ENCODE data around the gene RBM17.
"Not testable (repeated sequence)": the region's sequence is repeated elsewhere in the genome, so short reads cannot be mapped to it uniquely, and the experiment has no call there.

Gene RBM17, protein sequence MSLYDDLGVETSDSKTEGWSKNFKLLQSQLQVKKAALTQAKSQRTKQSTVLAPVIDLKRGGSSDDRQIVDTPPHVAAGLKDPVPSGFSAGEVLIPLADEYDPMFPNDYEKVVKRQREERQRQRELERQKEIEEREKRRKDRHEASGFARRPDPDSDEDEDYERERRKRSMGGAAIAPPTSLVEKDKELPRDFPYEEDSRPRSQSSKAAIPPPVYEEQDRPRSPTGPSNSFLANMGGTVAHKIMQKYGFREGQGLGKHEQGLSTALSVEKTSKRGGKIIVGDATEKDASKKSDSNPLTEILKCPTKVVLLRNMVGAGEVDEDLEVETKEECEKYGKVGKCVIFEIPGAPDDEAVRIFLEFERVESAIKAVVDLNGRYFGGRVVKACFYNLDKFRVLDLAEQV

DNA sequence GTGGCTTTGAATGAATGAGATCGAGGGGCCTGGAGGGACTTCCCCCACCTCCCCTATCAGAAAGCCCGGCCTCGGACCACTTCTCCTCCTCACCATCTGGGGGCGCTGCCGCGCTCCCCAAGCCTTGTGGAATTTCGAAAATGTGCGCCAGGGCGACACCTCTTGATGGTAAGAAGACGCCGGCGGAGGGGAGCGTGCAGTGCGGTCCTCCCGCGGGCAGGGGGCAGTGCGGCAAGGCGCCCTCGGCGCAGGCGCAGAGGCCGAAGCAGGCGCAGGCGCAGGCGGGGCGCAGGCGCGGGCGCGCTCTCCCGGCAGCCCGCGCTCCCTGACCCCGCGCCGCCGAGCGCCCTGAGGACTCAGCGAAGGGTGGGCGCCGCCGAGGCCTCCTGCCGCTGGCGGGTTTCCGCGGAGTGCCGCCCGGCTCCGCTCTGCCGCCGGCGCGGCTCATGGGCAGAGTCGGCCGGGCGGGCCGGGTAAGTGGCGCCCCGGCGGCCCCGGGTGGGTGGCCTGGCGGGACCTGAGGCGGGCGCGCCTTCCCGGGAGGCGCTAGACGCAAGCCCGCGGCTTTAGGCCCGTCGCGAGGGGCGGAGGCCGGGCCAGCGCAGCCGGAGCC lies at the start of gene RBM17:
TSS of gene RBM17 (plus strand) at position 314 of the 613 bp plus-strand sequence. CDS start 8,032 bp downstream, outside the sequence.
- DNase-seq, result peak; percentile 96

DNA sequence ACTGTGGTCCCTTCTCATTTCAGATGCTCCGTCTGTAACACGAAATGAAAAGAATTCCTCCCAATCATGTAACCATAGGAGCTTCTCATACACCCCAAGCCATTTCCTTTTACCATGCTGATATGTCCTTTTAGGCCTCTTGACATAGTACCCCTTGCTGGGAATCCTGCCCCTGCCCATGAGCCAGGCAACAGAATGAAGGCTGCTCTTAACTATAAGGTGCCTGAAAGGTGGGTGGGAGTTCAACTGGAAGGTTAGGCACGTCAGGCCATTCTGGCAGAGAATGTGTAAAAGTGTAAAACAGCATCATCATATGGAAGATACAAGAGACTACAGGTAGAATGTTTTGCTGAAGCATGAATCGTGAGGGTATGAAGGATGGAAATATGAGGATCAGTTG lies 49.1 kb upstream of the RBM17 start:
- no peak for DNase-seq

GRCh38 chr10:6040205-6040604 lies 48.6 kb upstream of the RBM17 start:
- no peak for DNase-seq

DNA sequence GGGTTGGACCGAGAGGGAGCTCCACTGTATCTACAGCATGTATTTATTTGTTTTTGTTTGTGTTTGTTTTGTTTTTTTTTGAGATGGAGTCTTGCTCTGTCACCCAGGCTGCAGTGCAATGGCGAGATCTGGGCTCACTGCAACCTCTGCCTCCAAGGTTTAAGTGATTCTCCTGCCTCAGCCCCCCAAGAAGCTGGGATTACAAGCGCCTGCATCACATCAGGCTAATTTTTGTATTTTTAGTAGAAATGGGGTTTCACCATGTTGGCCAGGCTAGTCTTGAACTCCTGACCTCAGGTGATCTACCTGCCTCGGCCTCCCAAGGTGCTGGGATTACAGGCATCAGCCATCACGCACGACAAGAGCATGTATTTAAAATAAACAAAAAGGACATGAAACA lies 45.5 kb upstream of the RBM17 start:
- DNase-seq, result not testable (repeated sequence)

DNA sequence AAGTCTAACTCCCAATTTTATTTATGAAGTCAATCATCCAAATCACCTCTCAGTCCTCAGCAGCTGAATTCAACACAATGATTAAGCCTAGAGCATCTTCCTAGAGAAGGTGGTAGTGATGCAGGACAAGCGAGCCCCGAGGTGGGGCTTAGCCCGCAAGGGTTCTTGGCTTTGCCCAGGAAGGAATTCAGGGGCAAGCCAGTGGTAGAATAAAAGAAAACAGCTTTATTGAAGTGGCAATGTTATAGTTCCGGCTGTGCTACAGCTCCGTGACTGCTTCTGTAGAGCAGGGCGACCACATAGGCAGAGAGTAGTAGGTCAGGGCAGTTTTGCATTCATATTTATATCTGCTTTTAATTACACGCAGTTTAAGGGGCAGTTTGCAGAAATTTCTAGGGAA lies 44.8 kb upstream of the RBM17 start:
- DNase-seq, result no peak

DNA sequence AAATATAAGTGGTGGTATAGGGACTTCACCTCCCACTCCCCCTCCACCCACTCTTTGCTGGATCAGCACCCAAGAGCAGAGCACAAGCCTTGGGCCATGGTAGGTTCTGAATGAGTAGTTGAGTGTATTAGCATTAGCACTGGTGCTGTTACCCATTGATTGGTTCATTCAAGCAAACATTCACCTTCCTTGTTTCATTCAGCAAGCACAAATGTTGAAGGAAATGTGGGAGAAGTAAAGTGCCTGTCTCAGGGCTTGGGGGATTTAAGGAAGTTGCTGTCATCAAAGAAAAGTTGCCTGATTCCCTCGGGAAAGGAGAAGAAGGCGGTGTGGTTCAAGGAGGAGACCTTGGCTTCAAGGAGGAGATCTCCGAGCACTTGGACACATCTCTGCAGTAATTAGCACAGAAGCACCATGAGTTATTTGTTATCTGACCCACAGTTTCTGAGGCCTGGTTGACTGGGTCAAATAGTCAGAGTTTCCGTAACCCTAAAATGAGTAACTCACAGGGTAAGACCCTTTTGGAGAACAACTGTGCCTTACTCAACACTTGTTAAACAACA lies 44.0 kb upstream of the RBM17 start:
- DNase-seq, result no peak

DNA sequence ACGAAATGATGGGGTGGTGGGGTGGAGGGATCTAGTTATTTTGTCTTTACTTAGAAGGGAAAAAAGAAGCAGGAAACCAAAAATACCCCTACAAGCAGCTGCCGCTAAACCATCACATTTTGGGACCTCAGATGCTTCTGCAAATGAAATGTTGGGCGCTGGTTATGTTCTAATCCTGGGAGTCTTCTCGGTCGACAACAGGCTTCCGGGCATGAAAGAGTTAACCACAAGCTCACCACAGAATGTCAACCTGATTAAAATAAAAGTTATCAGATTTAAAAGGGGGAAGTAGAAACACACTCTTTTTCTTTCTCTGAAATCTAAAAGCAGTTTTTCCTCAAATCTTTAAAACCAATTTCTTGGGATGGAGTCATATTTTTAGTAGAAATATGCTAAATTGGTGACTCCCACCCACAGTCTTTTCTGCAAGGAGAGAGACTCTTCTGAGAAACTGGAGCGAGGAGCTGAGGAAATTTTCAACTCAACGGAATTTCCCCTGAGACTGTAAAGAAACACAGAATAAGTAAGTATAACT lies 43.5 kb upstream of the RBM17 start:
- DNase-seq, result no peak

GRCh38 chr10:6045878-6046772 lies 42.7 kb upstream of the RBM17 start:
- no peak for DNase-seq

- no peak for DNase-seq
Measured at GRCh38 chr10:6046773-6047611, 41.8 kb upstream of the RBM17 start.

DNA sequence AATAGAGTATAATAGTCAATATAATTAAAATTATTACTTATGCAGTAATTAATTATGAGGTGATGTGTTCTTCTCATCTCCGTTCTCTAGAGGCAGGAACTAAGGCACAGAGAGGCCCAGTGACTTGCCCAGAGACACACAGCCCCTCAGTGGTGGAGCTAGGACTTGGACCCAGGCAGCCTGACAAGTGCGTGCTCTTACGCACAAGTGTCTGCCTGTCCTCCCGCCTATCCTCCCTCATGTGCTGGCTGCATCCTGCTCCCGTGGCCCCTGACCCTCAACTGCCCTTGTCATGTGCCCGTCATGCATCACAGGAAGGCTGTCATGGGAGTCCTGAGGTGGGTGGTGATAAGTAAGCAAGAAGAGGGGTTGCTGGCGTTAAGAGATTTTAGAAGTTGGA lies 41.0 kb upstream of the RBM17 start:
- DNase-seq, result no peak

- DNase-seq, result no peak
Measured at GRCh38 chr10:6048281-6049030, 40.4 kb upstream of the RBM17 start.

- no peak for DNase-seq
Measured at GRCh38 chr10:6049031-6049400, 39.8 kb upstream of the RBM17 start.

- no peak for DNase-seq
Measured at GRCh38 chr10:6050801-6051445, 37.9 kb upstream of the RBM17 start.

- no peak for DNase-seq
Measured at GRCh38 chr10:6052247-6053221, 36.3 kb upstream of the RBM17 start.

DNA sequence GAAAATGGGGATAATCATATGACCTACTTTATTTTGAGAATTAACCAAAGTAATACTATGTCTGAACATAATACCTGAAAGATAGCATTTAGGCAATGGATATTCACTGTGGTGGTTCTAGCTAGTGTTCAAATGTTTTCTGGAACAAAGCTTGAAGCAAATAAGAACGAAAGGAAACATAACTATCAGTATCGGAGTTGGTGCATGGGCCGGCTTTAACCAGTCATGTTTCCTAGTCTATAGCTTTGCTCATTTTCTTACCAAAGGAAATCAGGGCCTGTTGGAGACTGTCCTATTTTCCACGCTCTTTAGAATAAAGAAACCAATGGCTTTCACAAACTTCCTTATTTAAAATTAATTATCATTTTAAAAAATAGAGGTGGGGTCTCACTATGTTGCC lies 35.5 kb upstream of the RBM17 start:
- no peak for DNase-seq

DNA sequence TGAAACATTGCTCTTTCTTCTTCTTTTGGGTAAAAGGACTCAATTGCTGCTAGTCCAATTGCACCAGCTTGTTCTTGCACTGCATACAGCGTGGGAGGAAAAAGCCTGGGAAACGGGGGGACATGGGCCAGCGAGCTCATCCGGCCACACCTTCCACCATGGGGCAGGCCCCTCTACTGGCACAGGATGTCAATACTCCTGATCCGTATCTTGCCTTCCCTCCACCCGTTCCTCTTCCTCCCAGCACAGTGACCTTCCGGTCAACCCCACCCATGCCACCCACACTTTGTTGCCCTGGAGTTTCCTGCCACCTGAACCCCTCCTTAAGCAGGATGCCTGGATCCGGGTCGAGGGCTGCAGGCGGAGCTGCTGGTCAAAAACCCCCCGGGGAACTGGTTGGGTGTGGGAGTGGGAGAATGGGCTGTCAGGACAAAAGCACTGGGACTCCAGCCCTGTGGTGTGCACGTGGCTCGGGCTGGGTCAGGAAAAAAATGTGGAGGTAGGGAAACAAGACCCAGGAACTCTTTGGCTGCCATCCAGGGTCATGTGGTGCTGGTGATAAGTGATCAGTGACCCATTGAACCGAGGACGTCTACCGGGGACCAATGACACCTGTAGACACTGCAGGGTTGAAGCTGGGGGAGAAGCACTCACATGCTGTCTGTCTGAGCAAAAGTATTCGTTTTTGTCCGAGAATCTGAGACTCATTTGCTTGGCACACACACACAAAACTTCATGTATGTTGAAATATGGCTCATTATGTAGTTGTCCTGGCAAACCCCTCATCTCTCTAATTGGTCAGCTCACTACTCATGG lies 34.8 kb upstream of the RBM17 start:
- DNase-seq, result no peak

- no peak for DNase-seq
Measured at GRCh38 chr10:6054884-6055283, 34.0 kb upstream of the RBM17 start.

- DNase-seq, result no peak
Measured at GRCh38 chr10:6055929-6056328, 32.9 kb upstream of the RBM17 start.

Data from left hindlimb (tissue), 1 donor.